SK-N-SH treated with all-trans-retinoic acid at 6 μM for 48 hours (cell line): Measurements from ENCODE around the gene IER3.
A peak's percentile ranks its signal among the peaks of the same experiment; 100 is the strongest.

Experiments
- ATAC-seq: fragments of 200-7000 bp; cut with Tn5 transposase; 3 replicates; pipeline ENCODE4 v1.9.1; 2020; ENCODE audit warnings: mild to moderate bottlenecking, moderate library complexity
- ARNTL ChIP-seq: fragments of 450-650 bp; formaldehyde crosslinking; IDR thresholded peaks from 2 replicates; pipeline ENCODE4 v1.5.0; 2020; ENCODE audit warnings: low read depth, mild to moderate bottlenecking, moderate library complexity, borderline replicate concordance
- BACH2 ChIP-seq: fragments of 250-450 bp; sonication (Bioruptor Pico); IDR thresholded peaks from 2 replicates; pipeline ENCODE4 v1.9.0; 2021; ENCODE audit warnings: mild to moderate bottlenecking, borderline replicate concordance
- CREB5 ChIP-seq: fragments of 250-450 bp; sonication (Bioruptor Pico); IDR thresholded peaks from 2 replicates; pipeline ENCODE4 v1.5.1; 2020; ENCODE audit warnings: low read depth, mild to moderate bottlenecking, moderate library complexity
- CSDC2 ChIP-seq: fragments of 250-450 bp; sonication (Bioruptor Pico); IDR thresholded peaks from 2 replicates; pipeline ENCODE4 v1.5.0; 2020; ENCODE audit warnings: mild to moderate bottlenecking, moderate library complexity
- CSRNP3 ChIP-seq: fragments of 250-450 bp; sonication (Bioruptor Pico); IDR thresholded peaks from 2 replicates; pipeline ENCODE4 v1.5.1; 2021; ENCODE audit warnings: mild to moderate bottlenecking, moderate library complexity
- ESRRG ChIP-seq: fragments of 250-450 bp; sonication (Bioruptor Pico); IDR thresholded peaks from 2 replicates; pipeline ENCODE4 v1.6.1; 2021; ENCODE audit warnings: mild to moderate bottlenecking
- GLIS3 ChIP-seq: fragments of 250-450 bp; sonication (Bioruptor Pico); IDR thresholded peaks from 2 replicates; pipeline ENCODE4 v1.5.0; 2020; ENCODE audit warnings: mild to moderate bottlenecking, moderate library complexity
- ISL1 ChIP-seq: fragments of 250-450 bp; sonication (Bioruptor Pico); IDR thresholded peaks from 2 replicates; pipeline ENCODE4 v2.1.2; 2022; ENCODE audit warnings: mild to moderate bottlenecking, moderate library complexity
- OSR1 ChIP-seq: fragments of 250-450 bp; sonication (Bioruptor Pico); IDR thresholded peaks from 2 replicates; pipeline ENCODE4 v1.8.0; 2022; ENCODE audit warnings: moderate library complexity, mild to moderate bottlenecking, inconsistent platforms
- PATZ1 ChIP-seq: fragments of 250-450 bp; sonication (Bioruptor Pico); IDR thresholded peaks from 2 replicates; pipeline ENCODE4 v1.8.0; 2020; ENCODE audit warnings: mild to moderate bottlenecking, moderate library complexity, borderline replicate concordance
- POU6F1 ChIP-seq: fragments of 250-450 bp; sonication (Bioruptor Pico); IDR thresholded peaks from 2 replicates; pipeline ENCODE4 v1.8.0; 2021; ENCODE audit warnings: low read depth, mild to moderate bottlenecking, moderate library complexity, borderline replicate concordance
- RARB ChIP-seq: fragments of 250-450 bp; sonication (Bioruptor Pico); IDR thresholded peaks from 2 replicates; pipeline ENCODE4 v1.8.0; 2021; ENCODE audit warnings: mild to moderate bottlenecking, moderate library complexity
- SNAI2 ChIP-seq: fragments of 250-450 bp; sonication (Bioruptor Pico); IDR thresholded peaks from 2 replicates; pipeline ENCODE4 v1.5.0; 2020; ENCODE audit warnings: mild to moderate bottlenecking, moderate library complexity
- TCF4 ChIP-seq: fragments of 250-450 bp; sonication (Bioruptor Pico); IDR thresholded peaks from 2 replicates; pipeline ENCODE4 v1.8.0; 2021; ENCODE audit warnings: mild to moderate bottlenecking, moderate library complexity, borderline replicate concordance
- TSHZ2 ChIP-seq: fragments of 250-450 bp; sonication (Bioruptor Pico); IDR thresholded peaks from 2 replicates; pipeline ENCODE4 v1.5.0; 2020; ENCODE audit warnings: mild to moderate bottlenecking, moderate library complexity
- ZC3H10 ChIP-seq: fragments of 250-450 bp; sonication (Bioruptor Pico); IDR thresholded peaks from 2 replicates; pipeline ENCODE4 v1.5.1; 2021; ENCODE audit warnings: mild to moderate bottlenecking, moderate library complexity
- ZFP30 ChIP-seq: fragments of 450-650 bp; formaldehyde crosslinking; IDR thresholded peaks from 2 replicates; pipeline ENCODE4 v1.5.0; 2022; ENCODE audit warnings: mild to moderate bottlenecking, moderate library complexity
- ZNF565 ChIP-seq: fragments of 450-650 bp; formaldehyde crosslinking; conservative IDR thresholded peaks from 2 replicates; pipeline ENCODE4 v1.5.0; 2020; ENCODE audit warnings: low read depth, mild to moderate bottlenecking, moderate library complexity
- ZNF70 ChIP-seq: fragments of 450-650 bp; formaldehyde crosslinking; IDR thresholded peaks from 2 replicates; pipeline ENCODE4 v1.5.0; 2020; ENCODE audit warnings: mild to moderate bottlenecking, moderate library complexity
- ZNF8 ChIP-seq: fragments of 450-650 bp; formaldehyde crosslinking; IDR thresholded peaks from 2 replicates; pipeline ENCODE4 v1.5.0; 2020; ENCODE audit warnings: mild to moderate bottlenecking, moderate library complexity

Gene IER3

GRCh38 chr6:30760549-30760948, 16.2 kb upstream of the IER3 start:
- TF ChIP-seq ZFP30 (CRISPR knock-in tag) (no peak), SNAI2 (CRISPR knock-in tag) (no peak), TSHZ2 (no peak), CSRNP3 (CRISPR knock-in tag) (no peak), OSR1 (no peak), CSDC2 (CRISPR knock-in tag) (no peak), ZNF565 (CRISPR knock-in tag) (no peak), ZC3H10 (no peak), ZNF70 (CRISPR knock-in tag) (no peak), TCF4 (CRISPR knock-in tag) (no peak), ISL1 (CRISPR knock-in tag) (no peak), ARNTL (CRISPR knock-in tag) (no peak), ZNF8 (no peak), ESRRG (CRISPR knock-in tag) (no peak), CREB5 (CRISPR knock-in tag) (no peak), POU6F1 (no peak), RARB (CRISPR knock-in tag) (no peak), GLIS3 (CRISPR knock-in tag) (no peak), PATZ1 (CRISPR knock-in tag) (no peak), BACH2 (no peak)

GRCh38 chr6:30759575-30760239, 15.4 kb upstream of the IER3 start:
- peak; percentile 91 for ATAC-seq
- TF ChIP-seq SNAI2 (CRISPR knock-in tag) = 0 out of 2 replicates have a peak, but pooled peaks have one; percentile 12
- TF ChIP-seq ISL1 (CRISPR knock-in tag) = peak; percentile 83
- TF ChIP-seq ESRRG (CRISPR knock-in tag) = no peak
- no peak for TF ChIP-seq TCF4 (CRISPR knock-in tag)
- peak; percentile 90; the same call in 1 of the 2 replicates for TF ChIP-seq CREB5 (CRISPR knock-in tag)
- TF ChIP-seq BACH2 = no peak
- no peak for TF ChIP-seq TSHZ2
- 0 out of 2 replicates have a peak, but pooled peaks have one; percentile 20 for TF ChIP-seq GLIS3 (CRISPR knock-in tag)

More at GRCh38 chr6:30760549-30760948, 16.2 kb upstream of the IER3 start:
- no peak for ATAC-seq
